ENCODE data around the gene SHB. TPM values are rescaled to one million over a fixed set of nuclear protein-coding genes. Genes with fewer than 3 reads are reported as not detected.
A peak's percentile ranks its signal among the peaks of the same experiment; 100 is the strongest.

The SHB gene
- total and polyA plus RNA-seq, 2 of the 13 experiments (the other 11 are each of a cell fraction or from before 2014, with no cell fraction given): 19.4 to 20.7 TPM

GRCh38 chr9:38008168-38009034, 60.6 kb downstream of the SHB start (continued):
- TF ChIP-seq ZNF605 (CRISPR knock-in tag; IDR thresholded peaks at IDR 0.05) (peak; percentile 70), REPIN1 (CRISPR knock-in tag; IDR thresholded peaks at IDR 0.05; ENCODE audit: borderline replicate concordance, low read depth) (peak; percentile 61; the same call in 1 of the 2 replicates), ZBTB8A (CRISPR knock-in tag; IDR thresholded peaks at IDR 0.05; ENCODE audit: borderline replicate concordance, low read depth) (no peak), CREM (IDR thresholded peaks at IDR 0.05) (peak; percentile 69; the same call in 1 of the 2 replicates), CREM (CRISPR knock-in tag; IDR thresholded peaks at IDR 0.05) (no peak), FOXO1 (CRISPR knock-in tag; IDR thresholded peaks at IDR 0.05) (peak; percentile 60; the same call in 1 of the 2 replicates), ISL2 (CRISPR knock-in tag; IDR thresholded peaks at IDR 0.05) (peak; percentile 55; the same call in 1 of the 2 replicates), ZSCAN21 (CRISPR knock-in tag; IDR thresholded peaks at IDR 0.05; ENCODE audit: borderline replicate concordance) (peak; percentile 76; the same call in 1 of the 2 replicates), ZBTB7B (CRISPR knock-in tag; IDR thresholded peaks at IDR 0.05) (0 out of 2 replicates have a peak, but pooled peaks have one; percentile 63), FOXA1 (IDR thresholded peaks at IDR 0.05) (no peak), FOXA1 (CRISPR knock-in tag; IDR thresholded peaks at IDR 0.05) (0 out of 2 replicates have a peak, but pooled peaks have one; percentile 25), NCOA2 (CRISPR knock-in tag; IDR thresholded peaks at IDR 0.05) (peak; percentile 55; the same call in 1 of the 2 replicates), TEAD2 (CRISPR knock-in tag; IDR thresholded peaks at IDR 0.05) (no peak), SUZ12 (IDR thresholded peaks at IDR 0.05; ENCODE audit: low read depth, low read length) (no peak), IRX3 (CRISPR knock-in tag; IDR thresholded peaks at IDR 0.05; ENCODE audit: borderline replicate concordance, low read depth) (no peak), SMAD9 (CRISPR knock-in tag; IDR thresholded peaks at IDR 0.05) (no peak), TEAD3 (CRISPR knock-in tag; optimal IDR thresholded peaks at IDR 0.05; ENCODE audit: borderline replicate concordance) (peak; percentile 28), ARID5B (CRISPR knock-in tag; IDR thresholded peaks at IDR 0.05) (peak; percentile 69), DR1 (CRISPR knock-in tag; IDR thresholded peaks at IDR 0.05) (no peak), TBL1XR1 (IDR thresholded peaks at IDR 0.05; ENCODE audit: borderline replicate concordance, low read length, partially characterized antibody) (peak; percentile 40), TFDP1 (CRISPR knock-in tag; IDR thresholded peaks at IDR 0.05; ENCODE audit: borderline replicate concordance) (peak; percentile 43; the same call in 1 of the 2 replicates), PATZ1 (CRISPR knock-in tag; IDR thresholded peaks at IDR 0.05) (peak; percentile 78), KDM3A (CRISPR knock-in tag; IDR thresholded peaks at IDR 0.05; ENCODE audit: low read depth) (0 out of 2 replicates have a peak, but pooled peaks have one; percentile 19), HNRNPH1 (optimal IDR thresholded peaks at IDR 0.05; ENCODE audit: low read depth, low read length) (no peak)

Data from HepG2 (cell line).